ENCODE measurements around the gene ESRRG. TPM values are rescaled to one million over a fixed set of nuclear protein-coding genes. Genes with fewer than 3 reads are reported as not detected.

Gene ESRRG
- total RNA-seq, 2 donors from 2014 or later: 5.1 to 6.7 TPM

- H3K27ac Mint-ChIP-seq: no peak overlapping the region
- Histone ChIP-seq H3K4me1 (ENCODE audit: control insufficient read depth, insufficient read depth, low read length) (peaks cover 13% of the 10 kb centered on the region), H3K27ac (ENCODE audit: low read depth, low read length) (no peak overlapping the region)
Observed at GRCh38 chr1:216614011-216614934, 109.0 kb downstream of the ESRRG start.

GRCh38 chr1:216612291-216612690 is 110.9 kb downstream of the ESRRG start:
- H3K9me3 Mint-ChIP-seq: no peaks in the 10 kb centered on the region
- no peak overlapping the region for H3K27ac Mint-ChIP-seq
- H3K4me3 Mint-ChIP-seq: no peak overlapping the region
- no peaks in the 10 kb centered on the region for H3K36me3 ChIP-seq (ENCODE audit: control insufficient read depth, insufficient read depth, low read length)
- no peak for TF ChIP-seq CTCF (conservative IDR thresholded peaks at IDR 0.05)
- H3K4me1 ChIP-seq (ENCODE audit: control insufficient read depth, insufficient read depth, low read length): peaks cover 13% of the 10 kb centered on the region
- no peaks in the 10 kb centered on the region for H3K27me3 ChIP-seq (ENCODE audit: control insufficient read depth, insufficient read depth, low read length, poor library complexity, severe bottlenecking)
- no peaks in the 10 kb centered on the region for H3K27me3 Mint-ChIP-seq (ENCODE audit: insufficient read depth)
- H3K9ac ChIP-seq (ENCODE audit: extremely low read depth, low read length, poor library complexity, severe bottlenecking): no peak overlapping the region
- no peak for DNase-seq
- H3K4me1 Mint-ChIP-seq: peaks cover 32% of the 10 kb centered on the region
- H3K9me3 ChIP-seq (ENCODE audit: control insufficient read depth, low read length): no peaks in the 10 kb centered on the region
- no peaks in the 10 kb centered on the region for H3K36me3 Mint-ChIP-seq (ENCODE audit: low read depth)
- H3K27ac ChIP-seq (ENCODE audit: low read depth, low read length): no peak overlapping the region
- 82 to 94% methylated on average over 2 of the region's 2 CpGs for WGBS, 2 experiments (ENCODE audit: insufficient coverage in 1 of 2, insufficient read length in 1 of 2)
- no peak overlapping the region for H3K4me3 ChIP-seq (ENCODE audit: low read length)

More at GRCh38 chr1:216614011-216614934, 109.0 kb downstream of the ESRRG start:
- H3K9ac ChIP-seq (ENCODE audit: extremely low read depth, low read length, poor library complexity, severe bottlenecking): no peak overlapping the region
- DNase-seq: no peak
- no peaks in the 10 kb centered on the region for H3K36me3 Mint-ChIP-seq (ENCODE audit: low read depth)
- H3K36me3 ChIP-seq (ENCODE audit: control insufficient read depth, insufficient read depth, low read length): no peaks in the 10 kb centered on the region
- H3K27me3 ChIP-seq (ENCODE audit: control insufficient read depth, insufficient read depth, low read length, poor library complexity, severe bottlenecking): no peaks in the 10 kb centered on the region
- H3K4me3 ChIP-seq (ENCODE audit: low read length): no peak overlapping the region
- WGBS, 2 experiments (ENCODE audit: insufficient coverage in 1 of 2, insufficient read length in 1 of 2): 92 to 94% methylated on average over 8 to 12 of the region's 12 CpGs
- H3K4me3 Mint-ChIP-seq: no peak overlapping the region
- H3K27me3 Mint-ChIP-seq (ENCODE audit: insufficient read depth): no peaks in the 10 kb centered on the region
- no peak for TF ChIP-seq CTCF (conservative IDR thresholded peaks at IDR 0.05)
- H3K9me3 ChIP-seq (ENCODE audit: control insufficient read depth, low read length): no peaks in the 10 kb centered on the region
- H3K9me3 Mint-ChIP-seq: no peaks in the 10 kb centered on the region
- H3K4me1 Mint-ChIP-seq: peaks cover 30% of the 10 kb centered on the region

- peaks cover 46% of the 10 kb centered on the region for H3K4me1 Mint-ChIP-seq
- H3K27me3 ChIP-seq (ENCODE audit: control insufficient read depth, insufficient read depth, low read length, poor library complexity, severe bottlenecking): no peaks in the 10 kb centered on the region
- no peaks in the 10 kb centered on the region for H3K27me3 Mint-ChIP-seq (ENCODE audit: insufficient read depth)
- H3K9ac ChIP-seq (ENCODE audit: extremely low read depth, low read length, poor library complexity, severe bottlenecking): no peak overlapping the region
- 92 to 96% methylated on average over 3 to 5 of the region's 5 CpGs for WGBS, 2 experiments (ENCODE audit: insufficient coverage in 1 of 2, insufficient read length in 1 of 2)
- no peaks in the 10 kb centered on the region for H3K9me3 Mint-ChIP-seq
- no peak for TF ChIP-seq CTCF (conservative IDR thresholded peaks at IDR 0.05)
- H3K27ac ChIP-seq (ENCODE audit: low read depth, low read length): no peak overlapping the region
- no peak for DNase-seq
- H3K4me3 Mint-ChIP-seq: no peak overlapping the region
- no peaks in the 10 kb centered on the region for H3K36me3 ChIP-seq (ENCODE audit: control insufficient read depth, insufficient read depth, low read length)
- peaks cover 7% of the 10 kb centered on the region for H3K4me1 ChIP-seq (ENCODE audit: control insufficient read depth, insufficient read depth, low read length)
- no peak overlapping the region for H3K4me3 ChIP-seq (ENCODE audit: low read length)
- no peak overlapping the region for H3K27ac Mint-ChIP-seq
- no peaks in the 10 kb centered on the region for H3K36me3 Mint-ChIP-seq (ENCODE audit: low read depth)
- H3K9me3 ChIP-seq (ENCODE audit: control insufficient read depth, low read length): no peaks in the 10 kb centered on the region
Observed at GRCh38 chr1:216607067-216607697, 116.0 kb downstream of the ESRRG start.

Data from endodermal cell (in vitro differentiated cells).